ENCODE data around the gene CIAPIN1.

CIAPIN1 gene

GRCh38 chr16:57389087-57389468, 58.1 kb downstream of the CIAPIN1 start:
- TF ChIP-seq CTCF (IDR thresholded peaks at IDR 0.05; ENCODE audit: low read depth, low read length, missing control alignments) = no peak
- H3K4me3 ChIP-seq (replicated peaks; ENCODE audit: low read depth, low read length) = no peak overlapping the region
- DNase-seq (ENCODE audit: extremely low read depth, low read depth) = no peak

- DNase-seq (ENCODE audit: extremely low read depth, low read depth) = no peak
- TF ChIP-seq CTCF (IDR thresholded peaks at IDR 0.05; ENCODE audit: low read depth, low read length, missing control alignments) = no peak
- no peak overlapping the region for H3K4me3 ChIP-seq (replicated peaks; ENCODE audit: low read depth, low read length)
These were observed 58.7 kb downstream of the CIAPIN1 start for GRCh38 chr16:57388359-57389086.

- no peak for TF ChIP-seq CTCF (IDR thresholded peaks at IDR 0.05; ENCODE audit: low read depth, low read length, missing control alignments)
- H3K4me3 ChIP-seq (replicated peaks; ENCODE audit: low read depth, low read length) = no peak overlapping the region
- no peak for DNase-seq (ENCODE audit: extremely low read depth, low read depth)
These were observed 59.4 kb downstream of the CIAPIN1 start for GRCh38 chr16:57387598-57388354.

- TF ChIP-seq CTCF (IDR thresholded peaks at IDR 0.05; ENCODE audit: low read depth, low read length, missing control alignments) = no peak
- DNase-seq (ENCODE audit: extremely low read depth, low read depth) = no peak
- no peak overlapping the region for H3K4me3 ChIP-seq (replicated peaks; ENCODE audit: low read depth, low read length)
These were observed 60.7 kb downstream of the CIAPIN1 start for GRCh38 chr16:57386381-57386951.

- no peak for TF ChIP-seq CTCF (IDR thresholded peaks at IDR 0.05; ENCODE audit: low read depth, low read length, missing control alignments)
These were observed 62.1 kb downstream of the CIAPIN1 start for GRCh38 chr16:57385083-57385482.

GRCh38 chr16:57384248-57385070, 62.7 kb downstream of the CIAPIN1 start:
- no peak overlapping the region for H3K4me3 ChIP-seq (replicated peaks; ENCODE audit: low read depth, low read length)
- TF ChIP-seq CTCF (IDR thresholded peaks at IDR 0.05; ENCODE audit: low read depth, low read length, missing control alignments) = no peak
- no peak for DNase-seq (ENCODE audit: extremely low read depth, low read depth)

More at GRCh38 chr16:57385083-57385482, 62.1 kb downstream of the CIAPIN1 start:
- H3K4me3 ChIP-seq (replicated peaks; ENCODE audit: low read depth, low read length) = no peak overlapping the region
- no peak for DNase-seq (ENCODE audit: extremely low read depth, low read depth)
